ENCODE measurements around the gene VDR.
"Not testable (repeated sequence)": the region's sequence is repeated elsewhere in the genome, so short reads cannot be mapped to it uniquely, and the experiment has no call there.

The VDR gene

GRCh38 chr12:47811581-47812484 lies 93.0 kb downstream of the VDR start:
- Mint-ChIP-seq H3K36me3 (ENCODE audit: low read depth) (peaks cover 41% of the 10 kb centered on the region), H3K27me3 (ENCODE audit: low read depth) (no peaks in the 10 kb centered on the region), H3K4me1 (ENCODE audit: low read depth) (peaks cover 83% of the 10 kb centered on the region), H3K4me3 (peak overlapping the region; percentile 91), H3K27ac (peak overlapping the region; percentile 100), H3K9me3 (no peaks in the 10 kb centered on the region)

GRCh38 chr12:47811072-47811396 lies 93.8 kb downstream of the VDR start:
- Mint-ChIP-seq H3K36me3 (ENCODE audit: low read depth) (peaks cover 37% of the 10 kb centered on the region), H3K4me1 (ENCODE audit: low read depth) (peaks cover 85% of the 10 kb centered on the region), H3K9me3 (no peaks in the 10 kb centered on the region), H3K27me3 (ENCODE audit: low read depth) (no peaks in the 10 kb centered on the region), H3K4me3 (peak overlapping the region; percentile 91), H3K27ac (peak overlapping the region; percentile 100)

GRCh38 chr12:47809518-47809917 lies 95.3 kb downstream of the VDR start:
- Mint-ChIP-seq H3K27ac (peak overlapping the region; percentile 100), H3K36me3 (ENCODE audit: low read depth) (peaks cover 38% of the 10 kb centered on the region), H3K4me1 (ENCODE audit: low read depth) (peaks cover 86% of the 10 kb centered on the region), H3K4me3 (peak overlapping the region; percentile 37)
- H3K27me3 Mint-ChIP-seq (ENCODE audit: low read depth); H3K9me3 Mint-ChIP-seq: not testable (repeated sequence)

DNA sequence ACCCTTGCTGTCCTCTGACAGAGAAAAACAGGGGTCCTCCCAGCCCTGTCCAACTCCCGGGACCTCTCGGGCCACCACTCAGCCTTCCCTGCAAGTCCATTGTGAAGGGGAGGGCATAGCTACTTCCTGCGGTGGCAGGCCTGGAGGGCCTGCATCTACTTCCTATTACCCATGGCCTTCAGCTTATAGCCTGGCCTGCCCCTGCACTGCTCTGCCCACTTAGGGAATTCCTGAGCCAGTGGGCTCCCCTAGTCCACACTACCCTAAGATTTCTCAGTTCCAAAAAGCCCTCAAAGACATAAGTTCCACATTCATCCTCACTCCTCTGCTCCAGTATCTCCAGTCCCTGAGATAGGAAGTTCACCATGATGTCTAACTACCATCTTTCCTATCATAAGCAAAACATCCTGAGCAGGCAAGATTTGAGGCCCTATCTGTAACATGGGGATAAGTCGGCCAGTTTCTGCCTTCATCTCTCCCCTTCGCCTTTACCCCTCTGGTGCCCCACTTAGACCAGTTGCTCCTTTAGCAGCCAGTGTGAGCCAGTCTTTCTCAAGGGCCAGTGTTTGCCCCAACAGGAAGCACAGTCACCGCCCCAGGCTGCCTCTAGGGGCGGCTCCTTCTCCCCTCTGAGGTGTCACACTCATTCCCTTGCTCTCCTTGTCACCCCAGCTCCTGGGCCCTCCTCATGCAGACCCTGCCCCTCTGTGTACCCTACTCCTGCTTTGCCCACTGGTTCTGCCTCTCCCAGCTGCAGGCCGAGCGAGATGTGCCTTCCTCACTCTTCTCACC lies 96.0 kb downstream of the VDR start:
- peaks cover 37% of the 10 kb centered on the region for H3K36me3 Mint-ChIP-seq (ENCODE audit: low read depth)
- H3K27ac Mint-ChIP-seq, result peak overlapping the region; percentile 95
- H3K4me1 Mint-ChIP-seq (ENCODE audit: low read depth), result peaks cover 85% of the 10 kb centered on the region
- no peaks in the 10 kb centered on the region for H3K9me3 Mint-ChIP-seq
- no peaks in the 10 kb centered on the region for H3K27me3 Mint-ChIP-seq (ENCODE audit: low read depth)
- H3K4me3 Mint-ChIP-seq, result peak overlapping the region; percentile 81

DNA sequence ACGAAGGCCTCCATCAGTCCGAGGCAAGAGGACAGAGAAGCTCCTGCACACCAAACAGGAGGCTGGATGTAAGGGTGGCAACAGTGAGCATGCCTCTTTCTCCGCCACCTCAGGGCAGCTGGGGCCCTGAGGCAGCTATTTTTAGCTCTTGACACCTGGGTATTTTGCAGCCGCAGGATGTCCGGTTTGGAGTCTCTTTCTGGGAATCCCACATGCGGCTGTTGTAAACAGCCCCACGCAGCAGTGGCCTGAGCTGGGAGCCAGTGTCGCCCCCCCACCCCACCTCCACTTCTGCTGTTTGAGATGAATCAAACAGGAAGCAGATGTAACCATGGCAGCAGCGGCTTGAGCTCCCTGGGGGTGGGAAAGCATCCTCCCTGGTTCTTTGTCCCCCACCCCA lies 96.7 kb downstream of the VDR start:
- Mint-ChIP-seq H3K27ac (peak overlapping the region; percentile 95), H3K27me3 (ENCODE audit: low read depth) (no peaks in the 10 kb centered on the region), H3K9me3 (no peaks in the 10 kb centered on the region), H3K4me3 (peak overlapping the region; percentile 81), H3K36me3 (ENCODE audit: low read depth) (peaks cover 35% of the 10 kb centered on the region), H3K4me1 (ENCODE audit: low read depth) (peaks cover 85% of the 10 kb centered on the region)

GRCh38 chr12:47807338-47807737 lies 97.5 kb downstream of the VDR start:
- H3K27me3 Mint-ChIP-seq (ENCODE audit: low read depth), result no peaks in the 10 kb centered on the region
- no peaks in the 10 kb centered on the region for H3K9me3 Mint-ChIP-seq
- H3K4me3 Mint-ChIP-seq, result peak overlapping the region; percentile 81
- H3K27ac Mint-ChIP-seq, result peak overlapping the region; percentile 95
- peaks cover 90% of the 10 kb centered on the region for H3K4me1 Mint-ChIP-seq (ENCODE audit: low read depth)
- H3K36me3 Mint-ChIP-seq (ENCODE audit: low read depth), result peaks cover 35% of the 10 kb centered on the region

GRCh38 chr12:47805417-47805816 lies 99.4 kb downstream of the VDR start:
- Mint-ChIP-seq H3K4me1 (ENCODE audit: low read depth) (peaks cover 87% of the 10 kb centered on the region), H3K27ac (peak overlapping the region; percentile 88), H3K4me3 (peak overlapping the region; percentile 52), H3K36me3 (ENCODE audit: low read depth) (peaks cover 29% of the 10 kb centered on the region), H3K9me3 (no peaks in the 10 kb centered on the region), H3K27me3 (ENCODE audit: low read depth) (no peaks in the 10 kb centered on the region)

DNA sequence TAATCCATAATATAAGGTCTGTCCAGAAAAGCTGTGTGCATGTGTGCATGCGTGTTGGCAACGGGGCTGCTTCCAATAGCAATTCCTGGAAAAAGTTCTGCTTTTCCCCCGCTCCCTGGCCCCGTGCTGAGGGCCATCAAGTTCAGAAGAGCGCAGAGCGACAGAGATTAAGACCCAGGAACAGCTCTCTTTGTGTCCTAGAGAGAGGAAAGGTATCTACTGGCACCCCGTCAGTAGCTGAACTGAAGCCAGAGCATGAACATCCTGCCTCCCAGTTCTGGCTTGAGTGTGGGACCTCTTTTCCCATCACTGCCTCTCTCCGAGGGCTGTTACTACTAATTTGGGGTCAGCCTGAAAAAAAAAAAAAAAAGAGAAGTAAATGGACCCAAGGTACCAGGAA lies 100.6 kb downstream of the VDR start:
- Mint-ChIP-seq H3K27me3 (ENCODE audit: low read depth) (no peaks in the 10 kb centered on the region), H3K36me3 (ENCODE audit: low read depth) (peaks cover 32% of the 10 kb centered on the region), H3K4me1 (ENCODE audit: low read depth) (peaks cover 91% of the 10 kb centered on the region), H3K27ac (peak overlapping the region; percentile 83), H3K4me3 (no peak overlapping the region), H3K9me3 (no peaks in the 10 kb centered on the region)

- peaks cover 33% of the 10 kb centered on the region for H3K36me3 Mint-ChIP-seq (ENCODE audit: low read depth)
- peak overlapping the region; percentile 83 for H3K27ac Mint-ChIP-seq
- H3K4me1 Mint-ChIP-seq (ENCODE audit: low read depth), result peaks cover 85% of the 10 kb centered on the region
- peak overlapping the region; percentile 73 for H3K4me3 Mint-ChIP-seq
- no peaks in the 10 kb centered on the region for H3K27me3 Mint-ChIP-seq (ENCODE audit: low read depth)
- H3K9me3 Mint-ChIP-seq, result no peaks in the 10 kb centered on the region
Measured at GRCh38 chr12:47803191-47803875, 101.5 kb downstream of the VDR start.

- Mint-ChIP-seq H3K4me1 (ENCODE audit: low read depth) (peaks cover 76% of the 10 kb centered on the region), H3K27me3 (ENCODE audit: low read depth) (no peaks in the 10 kb centered on the region), H3K36me3 (ENCODE audit: low read depth) (peaks cover 36% of the 10 kb centered on the region), H3K27ac (peak overlapping the region; percentile 83), H3K4me3 (peak overlapping the region; percentile 65), H3K9me3 (no peaks in the 10 kb centered on the region)
Measured at GRCh38 chr12:47802312-47802711, 102.5 kb downstream of the VDR start.

DNA sequence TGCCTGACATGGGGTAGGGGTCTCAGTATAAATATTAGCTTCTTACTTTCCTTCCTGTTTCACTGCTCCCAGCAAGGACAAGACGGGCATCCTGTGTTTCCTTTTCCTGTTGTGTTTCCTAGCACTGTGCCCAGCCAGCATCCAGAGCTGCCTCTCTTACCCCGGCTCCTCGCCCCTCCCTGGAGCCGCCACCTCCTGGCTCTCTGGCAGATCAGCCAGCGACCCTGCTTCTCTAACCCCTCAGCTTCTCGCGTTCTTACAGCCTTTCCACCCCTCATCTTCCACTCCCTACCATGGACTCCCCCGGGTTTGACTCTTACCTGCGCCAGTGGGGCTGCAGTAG lies 102.9 kb downstream of the VDR start:
- Mint-ChIP-seq H3K4me3 (peak overlapping the region; percentile 65), H3K36me3 (ENCODE audit: low read depth) (peaks cover 35% of the 10 kb centered on the region), H3K9me3 (no peaks in the 10 kb centered on the region)

DNA sequence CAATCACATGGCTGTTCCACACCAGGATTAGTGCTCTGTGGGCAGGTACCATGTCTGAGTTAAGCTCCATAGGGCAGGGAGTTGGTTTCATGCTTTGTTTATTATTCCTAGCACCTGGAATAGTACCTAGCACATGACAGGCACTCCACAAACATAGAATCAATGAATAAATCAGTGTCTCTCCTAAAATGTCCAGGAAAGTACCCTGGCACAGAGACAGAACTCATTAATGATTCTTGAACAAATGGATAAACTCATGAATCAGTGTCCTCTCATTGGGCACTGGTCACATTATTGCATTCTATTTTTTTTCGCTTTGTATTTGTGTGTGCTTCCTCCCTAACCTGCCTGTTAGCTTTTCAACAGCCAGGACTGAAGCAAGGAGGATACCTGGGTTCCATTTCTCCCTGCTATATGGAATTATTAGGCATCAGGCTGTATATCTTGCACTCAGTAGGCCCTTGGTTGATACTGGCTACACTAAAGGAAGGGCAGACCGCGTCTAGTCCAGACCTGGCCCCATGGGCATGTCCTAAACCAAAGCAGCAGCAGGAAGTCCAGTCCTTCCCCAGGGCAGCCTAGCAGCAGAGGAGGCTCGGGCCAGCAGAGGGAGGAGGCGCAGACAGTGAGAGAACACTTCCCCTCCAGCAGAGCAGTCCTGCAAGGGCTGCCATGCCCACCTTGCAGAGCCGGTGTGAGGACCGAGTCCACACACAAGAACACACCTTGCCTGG lies 103.5 kb downstream of the VDR start:
- Mint-ChIP-seq H3K9me3 (no peaks in the 10 kb centered on the region), H3K4me3 (no peak overlapping the region), H3K27me3 (ENCODE audit: low read depth) (no peaks in the 10 kb centered on the region), H3K27ac (peak overlapping the region; percentile 74), H3K36me3 (ENCODE audit: low read depth) (peaks cover 35% of the 10 kb centered on the region), H3K4me1 (ENCODE audit: low read depth) (peaks cover 66% of the 10 kb centered on the region)

More for the DNA sequence above, 102.9 kb downstream of the VDR start:
- Mint-ChIP-seq H3K27me3 (ENCODE audit: low read depth) (no peaks in the 10 kb centered on the region), H3K27ac (peak overlapping the region; percentile 83), H3K4me1 (ENCODE audit: low read depth) (peaks cover 72% of the 10 kb centered on the region)

DNA sequence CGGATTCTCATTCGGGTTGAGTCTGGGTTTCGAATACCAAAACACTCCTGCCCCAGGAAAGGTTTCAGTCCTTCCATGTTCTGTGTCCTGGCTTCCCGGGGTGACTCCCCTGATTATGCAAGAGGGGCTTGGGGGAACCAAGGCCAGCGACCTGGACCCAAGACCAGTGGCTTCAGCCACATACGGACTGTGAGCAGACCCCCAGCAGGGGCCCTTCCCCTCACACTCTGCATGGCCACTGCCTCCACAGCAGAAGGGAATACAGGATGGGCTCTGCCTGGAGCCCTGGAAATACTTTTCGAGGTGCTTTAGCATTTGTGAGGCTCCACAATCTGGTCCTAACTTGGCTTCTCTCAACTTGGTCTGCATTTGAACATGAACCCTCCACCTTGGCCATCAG lies 104.2 kb downstream of the VDR start:
- no peak overlapping the region for H3K4me3 Mint-ChIP-seq
- H3K9me3 Mint-ChIP-seq, result no peaks in the 10 kb centered on the region
- H3K27me3 Mint-ChIP-seq (ENCODE audit: low read depth), result no peaks in the 10 kb centered on the region
- H3K4me1 Mint-ChIP-seq (ENCODE audit: low read depth), result peaks cover 59% of the 10 kb centered on the region
- H3K36me3 Mint-ChIP-seq (ENCODE audit: low read depth), result peaks cover 36% of the 10 kb centered on the region
- peak overlapping the region; percentile 74 for H3K27ac Mint-ChIP-seq

GRCh38 chr12:47799357-47799955 lies 105.3 kb downstream of the VDR start:
- peak overlapping the region; percentile 49 for H3K27ac Mint-ChIP-seq

More at GRCh38 chr12:47799357-47799955, 105.3 kb downstream of the VDR start:
- Mint-ChIP-seq H3K4me3 (no peak overlapping the region), H3K27me3 (ENCODE audit: low read depth) (no peaks in the 10 kb centered on the region), H3K4me1 (ENCODE audit: low read depth) (peaks cover 47% of the 10 kb centered on the region), H3K9me3 (no peaks in the 10 kb centered on the region), H3K36me3 (ENCODE audit: low read depth) (peaks cover 27% of the 10 kb centered on the region)

All from T-helper 1 cell treated with Interleukin-12 subunit alpha and Interleukin-12 subunit beta and Interleukin-4 antibody, amounts not matched to agents 30 μg/mL and 1 μg/mL, for 36 hours (primary cell).